ENCODE results near the gene LSM11. TPM values are rescaled to one million over a fixed set of nuclear protein-coding genes. Genes with fewer than 3 reads are reported as not detected.

Gene LSM11
- total RNA-seq, 2 donors from 2014 or later: 4.5 to 7.9 TPM

DNA sequence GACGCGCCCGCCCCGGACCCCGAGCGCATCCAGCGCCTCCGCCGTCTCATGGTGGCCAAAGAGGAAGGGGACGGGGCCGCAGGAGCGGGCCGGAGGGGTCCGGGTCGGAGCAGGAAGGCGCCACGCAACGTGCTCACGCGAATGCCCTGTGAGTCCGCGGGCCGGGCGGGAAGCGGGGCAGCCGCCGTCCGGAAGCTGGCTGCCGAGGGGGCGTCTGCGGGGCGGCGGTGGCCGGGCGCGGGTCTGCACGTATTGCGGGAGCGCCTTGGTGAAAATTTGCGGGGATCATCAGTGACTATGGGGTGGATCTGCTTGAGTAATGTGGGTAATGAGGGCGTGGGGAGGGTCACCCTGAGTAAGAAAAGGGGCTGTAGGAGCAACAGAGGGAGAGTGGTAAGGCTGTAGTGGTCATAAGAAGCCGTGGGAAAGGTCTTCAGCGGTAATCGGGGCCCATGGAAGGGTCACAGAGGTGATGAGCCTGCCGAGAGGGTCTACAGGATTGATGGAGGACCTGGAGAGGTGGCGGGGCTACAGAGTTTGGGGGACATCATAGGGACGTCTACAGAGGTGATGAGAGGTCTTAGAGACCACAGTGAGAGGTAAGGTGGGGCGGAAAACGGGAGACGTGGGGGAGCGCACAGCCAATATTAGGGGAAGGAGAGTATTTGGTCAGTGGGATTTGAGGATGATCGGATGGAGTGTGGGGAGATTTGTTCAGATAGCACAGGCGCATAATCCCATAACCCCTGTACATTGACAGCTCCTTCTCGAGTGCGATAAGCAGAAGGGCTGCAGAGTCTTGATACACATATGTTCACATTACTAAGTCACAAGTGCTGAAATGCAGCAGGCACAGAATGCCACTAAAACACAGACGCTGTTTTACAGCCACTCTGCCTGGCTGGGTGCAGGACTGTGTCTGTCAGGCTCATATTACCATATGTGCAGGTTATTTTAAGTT lies 819 bp downstream of the LSM11 start:
- Mint-ChIP-seq H3K36me3 (no peaks in the 10 kb centered on the region), H3K4me1 (ENCODE audit: low read depth in 2 of 2) (peaks cover 26 to 31% of the 10 kb centered on the region in 2 donors), H3K4me3 (peak overlapping the region; percentile 88), H3K27me3 (no peaks in the 10 kb centered on the region), H3K9me3 (no peaks in the 10 kb centered on the region), H3K27ac (peak overlapping the region; percentile 53 to 58)
- ATAC-seq: peak; percentile 58 to 67
- DNase-seq (ENCODE audit: low spot score): peak; percentile 65

GRCh38 chr5:157745041-157745456 lies 1.5 kb downstream of the LSM11 start:
- peaks cover 26 to 37% of the 10 kb centered on the region in 2 donors for H3K4me1 Mint-ChIP-seq (ENCODE audit: low read depth in 2 of 2)
- peak overlapping the region; percentile 53 to 58 for H3K27ac Mint-ChIP-seq
- H3K27me3 Mint-ChIP-seq: no peaks in the 10 kb centered on the region
- H3K4me3 Mint-ChIP-seq: peak overlapping the region; percentile 88
- H3K36me3 Mint-ChIP-seq: no peaks in the 10 kb centered on the region
- DNase-seq (ENCODE audit: low spot score) (no peak), ATAC-seq (no peak)
- no peaks in the 10 kb centered on the region for H3K9me3 Mint-ChIP-seq

GRCh38 chr5:157747173-157747740 lies 3.7 kb downstream of the LSM11 start:
- Mint-ChIP-seq H3K4me1 (ENCODE audit: low read depth in 2 of 2) (peaks cover 26 to 37% of the 10 kb centered on the region in 2 donors), H3K27me3 (no peaks in the 10 kb centered on the region), H3K27ac (no peak overlapping the region), H3K36me3 (no peaks in the 10 kb centered on the region), H3K4me3 (no peak overlapping the region), H3K9me3 (no peaks in the 10 kb centered on the region)
- DNase-seq (ENCODE audit: low spot score) (no peak), ATAC-seq (no peak)

DNA sequence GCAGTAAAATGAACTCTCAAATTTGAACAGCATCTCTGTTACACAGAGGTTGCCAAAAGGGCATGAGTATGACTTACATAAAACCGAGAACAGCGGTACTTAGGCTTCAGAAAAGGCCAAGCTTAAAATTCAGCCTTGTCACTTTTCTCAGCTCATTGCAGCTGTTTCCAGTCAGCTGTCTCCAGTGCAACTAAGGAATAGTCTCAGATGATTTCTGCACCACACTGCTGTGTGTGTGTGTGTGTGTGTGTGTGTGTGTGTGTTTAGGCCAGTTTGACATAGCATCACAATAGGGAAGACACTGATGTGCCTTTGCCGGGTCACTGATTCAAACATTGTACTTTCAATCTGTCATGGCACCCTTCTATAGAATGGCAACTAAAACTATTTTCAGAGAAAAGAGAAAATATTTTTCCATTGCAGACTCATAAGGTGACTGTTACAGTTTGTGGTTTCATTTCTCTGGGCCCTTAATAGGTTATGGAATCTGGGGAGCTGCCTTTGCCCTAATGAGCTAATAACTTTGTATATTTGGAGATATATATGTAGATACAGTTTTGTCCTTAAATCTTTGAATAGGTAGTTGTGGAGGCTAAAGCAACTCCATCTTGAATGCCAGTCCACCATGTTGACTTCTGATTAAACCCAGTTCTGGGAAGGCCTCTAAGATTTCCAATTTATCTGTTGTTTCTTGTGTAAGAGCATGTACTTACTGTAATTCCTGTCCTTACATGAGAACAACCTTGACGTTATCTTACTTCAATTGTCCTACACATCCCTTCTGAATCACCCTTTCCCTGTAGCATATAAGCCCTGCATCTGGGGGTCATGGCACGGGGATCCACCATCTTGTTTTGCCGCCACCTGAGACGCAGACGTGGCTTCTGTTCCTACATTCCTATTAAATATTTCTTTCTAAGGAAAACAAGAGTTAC lies 4.5 kb downstream of the LSM11 start:
- Mint-ChIP-seq H3K27me3 (no peaks in the 10 kb centered on the region), H3K36me3 (peaks cover 3% of the 10 kb centered on the region), H3K9me3 (no peaks in the 10 kb centered on the region), H3K4me1 (ENCODE audit: low read depth in 2 of 2) (peaks cover 21 to 31% of the 10 kb centered on the region in 2 donors), H3K27ac (no peak overlapping the region), H3K4me3 (no peak overlapping the region)
- ATAC-seq (no peak), DNase-seq (ENCODE audit: low spot score) (no peak)

- DNase-seq (ENCODE audit: low spot score) (no peak), ATAC-seq (no peak)
- H3K9me3 Mint-ChIP-seq: no peaks in the 10 kb centered on the region
- peaks cover 4% of the 10 kb centered on the region for H3K36me3 Mint-ChIP-seq
- no peaks in the 10 kb centered on the region for H3K27me3 Mint-ChIP-seq
- peaks cover 18 to 28% of the 10 kb centered on the region in 2 donors for H3K4me1 Mint-ChIP-seq (ENCODE audit: low read depth in 2 of 2)
- no peak overlapping the region for H3K4me3 Mint-ChIP-seq
- no peak overlapping the region for H3K27ac Mint-ChIP-seq
Observed at GRCh38 chr5:157748760-157749461, 5.4 kb downstream of the LSM11 start.

DNA sequence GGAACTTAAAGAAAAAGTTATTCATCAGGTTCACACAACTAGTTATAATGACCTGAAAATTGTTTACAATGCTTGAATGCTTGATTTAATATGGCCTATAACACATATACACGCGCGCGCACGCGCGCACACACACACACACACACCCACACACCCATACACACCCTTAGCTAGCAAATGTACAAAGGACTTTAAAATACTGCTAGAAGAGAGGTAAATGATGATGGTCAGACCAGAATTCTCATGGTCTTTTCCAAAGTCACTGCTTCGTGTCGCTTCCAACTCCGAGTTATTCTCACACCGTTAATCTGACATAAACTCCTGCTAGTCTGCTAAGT lies 5.9 kb downstream of the LSM11 start:
- no peaks in the 10 kb centered on the region for H3K9me3 Mint-ChIP-seq
- no peak overlapping the region for H3K27ac Mint-ChIP-seq
- H3K4me1 Mint-ChIP-seq (ENCODE audit: low read depth in 2 of 2): peaks cover 14 to 24% of the 10 kb centered on the region in 2 donors

GRCh38 chr5:157750320-157750719 lies 6.8 kb downstream of the LSM11 start:
- Mint-ChIP-seq H3K36me3 (peaks cover 4% of the 10 kb centered on the region), H3K4me3 (no peak overlapping the region), H3K9me3 (no peaks in the 10 kb centered on the region), H3K4me1 (ENCODE audit: low read depth in 2 of 2) (peaks cover 7 to 16% of the 10 kb centered on the region in 2 donors), H3K27me3 (no peaks in the 10 kb centered on the region), H3K27ac (no peak overlapping the region)
- ATAC-seq (no peak), DNase-seq (ENCODE audit: low spot score) (no peak)

More for the DNA sequence above, 5.9 kb downstream of the LSM11 start:
- Mint-ChIP-seq H3K36me3 (peaks cover 4% of the 10 kb centered on the region), H3K27me3 (no peaks in the 10 kb centered on the region), H3K4me3 (no peak overlapping the region)
- ATAC-seq (no peak), DNase-seq (ENCODE audit: low spot score) (no peak)

- Mint-ChIP-seq H3K27ac (no peak overlapping the region), H3K4me1 (ENCODE audit: low read depth in 2 of 2) (no peaks in the 10 kb centered on the region), H3K27me3 (no peaks in the 10 kb centered on the region), H3K9me3 (no peaks in the 10 kb centered on the region), H3K36me3 (peaks cover 9% of the 10 kb centered on the region), H3K4me3 (no peak overlapping the region)
- ATAC-seq (peak in 1 of 2 donors; percentile 53), DNase-seq (ENCODE audit: low spot score) (no peak)
Observed at GRCh38 chr5:157756122-157756521, 12.6 kb downstream of the LSM11 start.

DNA sequence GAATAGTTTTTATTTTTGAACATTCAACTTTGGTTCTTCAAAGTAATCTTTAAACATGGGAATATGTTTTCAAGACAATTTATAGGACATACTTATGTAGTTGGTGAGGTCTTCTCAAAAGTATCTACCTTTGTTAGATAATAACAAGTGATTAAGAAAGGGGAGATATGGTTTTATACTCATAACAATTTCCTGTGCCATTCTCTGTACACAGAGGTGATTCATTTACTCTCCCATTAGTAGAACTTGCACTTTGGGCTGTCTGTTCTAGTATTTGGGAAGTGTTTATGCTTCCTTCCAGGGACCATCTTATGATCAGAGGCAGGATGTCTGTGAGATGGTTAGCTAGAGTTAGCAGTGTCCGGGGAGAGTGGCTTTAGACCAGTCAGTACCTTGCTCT lies 15.2 kb downstream of the LSM11 start:
- H3K9me3 Mint-ChIP-seq: no peaks in the 10 kb centered on the region
- H3K36me3 Mint-ChIP-seq: peaks cover 4% of the 10 kb centered on the region
- no peak overlapping the region for H3K4me3 Mint-ChIP-seq
- DNase-seq (ENCODE audit: low spot score) (no peak), ATAC-seq (no peak)
- H3K4me1 Mint-ChIP-seq (ENCODE audit: low read depth in 2 of 2): no peaks in the 10 kb centered on the region
- H3K27me3 Mint-ChIP-seq: no peaks in the 10 kb centered on the region
- H3K27ac Mint-ChIP-seq: no peak overlapping the region

- Mint-ChIP-seq H3K9me3 (no peaks in the 10 kb centered on the region), H3K4me3 (no peak overlapping the region), H3K27me3 (no peaks in the 10 kb centered on the region), H3K36me3 (peaks cover 4% of the 10 kb centered on the region), H3K4me1 (ENCODE audit: low read depth in 2 of 2) (no peaks in the 10 kb centered on the region), H3K27ac (no peak overlapping the region)
- peak; percentile 73 to 77 for ATAC-seq
- DNase-seq (ENCODE audit: low spot score): no peak
Observed at GRCh38 chr5:157761690-157762621, 18.4 kb downstream of the LSM11 start.

DNA sequence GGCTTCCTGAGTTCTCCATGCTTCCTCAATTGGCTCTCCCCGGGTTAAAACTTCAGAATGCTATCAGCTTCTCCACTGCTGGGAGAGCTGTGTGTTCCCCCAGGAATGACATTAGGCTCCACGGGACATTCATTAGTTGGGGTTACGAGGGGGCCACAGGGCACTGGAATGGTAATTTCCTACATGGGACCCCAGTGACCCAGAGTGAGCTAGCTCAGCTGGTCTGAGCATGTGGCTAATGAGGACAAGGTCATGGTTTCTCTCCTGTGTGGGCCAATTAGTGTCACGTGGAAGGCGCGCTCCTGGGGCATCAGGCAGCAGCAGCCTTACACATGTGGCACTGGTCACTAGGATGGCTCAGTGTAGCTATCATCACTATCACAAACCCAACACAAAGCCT lies 21.0 kb downstream of the LSM11 start:
- no peak for DNase-seq (ENCODE audit: low spot score)

DNA sequence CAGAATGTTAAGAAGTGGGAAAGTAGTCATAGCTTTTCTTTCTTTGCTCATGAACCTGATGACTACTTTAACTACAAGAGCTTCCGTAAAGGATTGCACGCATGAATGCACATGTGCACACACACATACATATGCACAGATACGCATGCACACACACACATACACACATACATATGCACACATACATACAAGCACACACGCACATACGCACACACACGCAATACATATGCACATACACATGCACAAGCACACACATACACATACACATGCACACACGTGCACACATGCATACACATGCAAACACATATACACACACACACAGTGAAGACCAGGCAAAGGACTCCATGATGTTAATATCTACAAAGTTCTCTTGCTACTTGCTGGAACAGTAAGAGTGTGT lies 22.9 kb downstream of the LSM11 start:
- Mint-ChIP-seq H3K4me1 (ENCODE audit: low read depth in 2 of 2) (no peaks in the 10 kb centered on the region), H3K27me3 (no peaks in the 10 kb centered on the region), H3K27ac (no peak overlapping the region), H3K4me3 (no peak overlapping the region), H3K36me3 (no peaks in the 10 kb centered on the region), H3K9me3 (no peaks in the 10 kb centered on the region)
- DNase-seq (ENCODE audit: low spot score) (no peak), ATAC-seq (no peak)

More for the DNA sequence above, 21.0 kb downstream of the LSM11 start:
- H3K9me3 Mint-ChIP-seq: no peaks in the 10 kb centered on the region
- no peak overlapping the region for H3K4me3 Mint-ChIP-seq
- peaks cover 4% of the 10 kb centered on the region for H3K36me3 Mint-ChIP-seq
- no peaks in the 10 kb centered on the region for H3K4me1 Mint-ChIP-seq (ENCODE audit: low read depth in 2 of 2)
- no peak for ATAC-seq
- no peak overlapping the region for H3K27ac Mint-ChIP-seq
- no peaks in the 10 kb centered on the region for H3K27me3 Mint-ChIP-seq

Data from natural killer cell treated with Interleukin-12 subunit alpha and Interleukin-12 subunit beta and Interleukin-15 and Interleukin-18, amount 100 ng/mL, for 72 hours (primary cell).